Neural cell (in vitro differentiated cells): ENCODE results near the gene PIK3CG.

Experiments
- CTCF ChIP-seq: fragments of 450-650 bp; IDR thresholded peaks from 2 replicates; pipeline ENCODE4 v1.5.1; 2014; ENCODE audit warnings: antibody characterized with exemption, mild to moderate bottlenecking, moderate library complexity; ENCODE audit not compliant: poor library complexity, severe bottlenecking
- EP300 ChIP-seq: fragments of 450-650 bp; conservative IDR thresholded peaks from 2 replicates; pipeline ENCODE4 v1.6.1; 2014; ENCODE audit warnings: antibody characterized with exemption, mild to moderate bottlenecking, moderate library complexity; ENCODE audit not compliant: poor library complexity, severe bottlenecking
- EZH2 ChIP-seq: fragments of 200-600, 300-800 bp; shearing (Covaris generic), sonication (generic); IDR thresholded peaks from 2 replicates; pipeline ENCODE4 v1.6.1; 2014; ENCODE audit warnings: antibody characterized with exemption, low read length, borderline replicate concordance, mild to moderate bottlenecking; ENCODE audit not compliant: insufficient read depth, poor library complexity, severe bottlenecking
- MXI1 ChIP-seq: fragments of 450-650 bp; conservative IDR thresholded peaks from 2 replicates; pipeline ENCODE4 v1.6.1; 2014; ENCODE audit warnings: antibody characterized with exemption, mild to moderate bottlenecking; ENCODE audit not compliant: poor library complexity, severe bottlenecking
- POLR2AphosphoS5 ChIP-seq: IDR thresholded peaks from 2 replicates; pipeline ENCODE4 v1.6.1; 2012
- RAD21 ChIP-seq: fragments of 450-650 bp; conservative IDR thresholded peaks from 2 replicates; pipeline ENCODE4 v1.6.1; 2014; ENCODE audit warnings: antibody characterized with exemption, mild to moderate bottlenecking, moderate library complexity
- REST ChIP-seq: IDR thresholded peaks from 2 replicates; pipeline ENCODE4 v1.6.1; 2012; ENCODE audit warnings: borderline replicate concordance
- SMC3 ChIP-seq: fragments of 450-650 bp; conservative IDR thresholded peaks from 2 replicates; pipeline ENCODE4 v1.6.1; 2014; ENCODE audit warnings: antibody characterized with exemption, mild to moderate bottlenecking, moderate library complexity; ENCODE audit not compliant: poor library complexity
- TAF1 ChIP-seq: IDR thresholded peaks from 2 replicates; pipeline ENCODE4 v1.6.1; 2012; ENCODE audit warnings: low read depth

GRCh38 chr7:106914018-106914607 is 49.0 kb downstream of the PIK3CG start:
- TF ChIP-seq EP300 (no peak), CTCF (no peak), TAF1 (no peak), EZH2 (no peak), SMC3 (no peak), POLR2AphosphoS5 (no peak), MXI1 (no peak), REST (no peak), RAD21 (no peak)
